Fibroblast of lung (primary cell): ENCODE measurements around the gene EYS. TPM values are rescaled to one million over a fixed set of nuclear protein-coding genes. Genes with fewer than 3 reads are reported as not detected.

Experiments used
- DNase-seq, 2 donors: peaks; one replicate each; pipeline versions ENCODE4 v3.0.0 to v3.0.0-alpha.2; 2010; ENCODE audit warnings: low read depth in 2 of 2
- H2AFZ ChIP-seq: 2 replicates; pipeline ENCODE4 v1.5.1; 2012; ENCODE audit warnings: low read length, control low read depth, inconsistent platforms
- H3K27ac ChIP-seq: 2 replicates; pipeline ENCODE4 v1.5.1; 2011; ENCODE audit warnings: low read length, control low read depth; ENCODE audit not compliant: insufficient read depth
- H3K27me3 ChIP-seq: 2 replicates; pipeline ENCODE4 v1.5.1; 2011; ENCODE audit warnings: mild to moderate bottlenecking, low read length; ENCODE audit not compliant: control insufficient read depth, insufficient read depth
- H3K36me3 ChIP-seq: 2 replicates; pipeline ENCODE4 v1.5.1; 2011; ENCODE audit warnings: low read length; ENCODE audit not compliant: control insufficient read depth, insufficient read depth
- H3K4me1 ChIP-seq: 2 replicates; pipeline ENCODE4 v1.5.1; 2011; ENCODE audit warnings: low read length; ENCODE audit not compliant: control insufficient read depth, insufficient read depth; ENCODE audit errors: extremely low read depth
- H3K4me2 ChIP-seq: 2 replicates; pipeline ENCODE4 v1.5.1; 2011; ENCODE audit warnings: low read length, control low read depth; ENCODE audit not compliant: insufficient read depth; ENCODE audit errors: extremely low read depth
- H3K4me3 ChIP-seq, 4 experiments: fragments of 200-600 bp in 1 of 4; sonication (generic) in 1 of 4; replicated peaks in 1 of 4; 2 replicates each; pipeline ENCODE4 v1.5.1; 2011 to 2016; ENCODE audit warnings: low read length in 4 of 4, low read depth in 3 of 4, mild to moderate bottlenecking in 3 of 4, control low read depth in 2 of 4, inconsistent platforms in 1 of 4, mixed read lengths in 1 of 4; ENCODE audit not compliant: insufficient read depth in 1 of 4; ENCODE audit errors: control extremely low read depth in 1 of 4
- H3K79me2 ChIP-seq: 2 replicates; pipeline ENCODE4 v1.5.1; 2012; ENCODE audit warnings: mild to moderate bottlenecking, low read length, inconsistent platforms; ENCODE audit not compliant: control insufficient read depth, insufficient read depth
- H3K9ac ChIP-seq: 2 replicates; pipeline ENCODE4 v1.5.1; 2011; ENCODE audit warnings: mild to moderate bottlenecking, low read length, control low read depth; ENCODE audit not compliant: insufficient read depth
- H3K9me3 ChIP-seq: 2 replicates; pipeline ENCODE4 v1.5.1; 2012; ENCODE audit warnings: low read depth, low read length; ENCODE audit not compliant: control insufficient read depth, insufficient read depth
- H4K20me1 ChIP-seq: 2 replicates; pipeline ENCODE4 v1.5.1; 2011; ENCODE audit warnings: low read length; ENCODE audit not compliant: control insufficient read depth, insufficient read depth; ENCODE audit errors: extremely low read depth
- EZH2 ChIP-seq: IDR thresholded peaks from 2 replicates; pipeline ENCODE4 v1.5.1; 2012; ENCODE audit warnings: low read length, control low read depth, mild to moderate bottlenecking; ENCODE audit errors: missing control alignments
- polyA plus RNA-seq, 2 donors: library from polyadenylated mRNA; depleted of rRNA in 1 of 2; stranded (reverse) in 1 of 2; unstranded in 1 of 2; fragments of >200 nt; gene quantifications; 2 replicates each; pipeline ENCODE4 v1.2.1, GENCODE V29; 2011 to 2012; ENCODE audit warnings: missing spikeins in 1 of 2
- total RNA-seq: library from RNA; depleted of rRNA; stranded (reverse); fragments of >200 nt; gene quantifications from 2 replicates; pipeline ENCODE4 v1.2.1, GENCODE V29; 2014
- TF ChIP-seq, protein P1 (sequence below), 2 donors: IDR thresholded peaks in 1 of 2; conservative IDR thresholded peaks in 1 of 2; 1 replicate in 1 of 2; 2 replicates in 1 of 2; pipeline ENCODE4 v1.5.1; 2011 to 2012; ENCODE audit warnings: low read length in 2 of 2, control low read depth in 1 of 2, inconsistent platforms in 1 of 2, low read depth in 1 of 2, mild to moderate bottlenecking in 1 of 2

The EYS gene
- total and polyA plus RNA-seq, 2 donors (not counting 1 experiment from before 2014, with no cell fraction given) = under 0.01 TPM; not detected in 1

DNA sequence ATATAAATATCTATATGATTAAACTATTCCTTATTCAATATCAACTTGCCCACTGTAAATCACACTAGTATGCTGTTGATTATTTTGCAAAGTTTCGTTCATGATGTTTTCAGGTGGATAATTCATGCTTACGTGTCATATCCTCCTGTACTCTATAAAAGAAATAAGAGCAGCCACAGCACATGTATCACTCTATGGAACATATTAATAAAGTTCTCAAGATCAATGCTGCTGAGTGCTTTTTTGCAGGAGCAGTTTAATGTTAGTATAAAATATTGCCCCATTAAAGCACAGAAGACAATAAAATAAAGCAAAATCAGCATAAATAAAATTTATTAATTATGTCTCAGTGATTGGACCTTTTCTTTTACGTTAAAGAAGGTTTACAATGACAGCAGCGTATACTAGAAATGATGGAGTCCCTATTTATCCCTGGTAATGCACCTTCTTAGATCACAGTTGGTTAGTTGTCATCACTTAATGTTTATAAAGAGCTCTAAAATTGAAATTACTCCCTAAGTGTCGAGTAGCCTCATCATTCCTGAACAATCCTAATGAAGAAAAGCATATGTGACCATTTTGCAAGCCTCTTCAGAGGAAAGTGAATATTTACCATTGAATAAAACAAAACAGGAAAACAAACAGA lies 517.7 kb downstream of the EYS start:
- Histone ChIP-seq H3K36me3 (no peaks in the 10 kb centered on the region), H3K4me2 (no peak overlapping the region), H2AFZ (no peak overlapping the region), H3K79me2 (no peaks in the 10 kb centered on the region), H3K27ac (no peak overlapping the region), H4K20me1 (no peaks in the 10 kb centered on the region), H3K9ac (no peak overlapping the region), H3K27me3 (no peaks in the 10 kb centered on the region), H3K4me3 (no peak overlapping the region), H3K9me3 (no peaks in the 10 kb centered on the region), H3K4me1 (no peaks in the 10 kb centered on the region)
- no peak for TF ChIP-seq EZH2
- TF ChIP-seq, protein P1, sequence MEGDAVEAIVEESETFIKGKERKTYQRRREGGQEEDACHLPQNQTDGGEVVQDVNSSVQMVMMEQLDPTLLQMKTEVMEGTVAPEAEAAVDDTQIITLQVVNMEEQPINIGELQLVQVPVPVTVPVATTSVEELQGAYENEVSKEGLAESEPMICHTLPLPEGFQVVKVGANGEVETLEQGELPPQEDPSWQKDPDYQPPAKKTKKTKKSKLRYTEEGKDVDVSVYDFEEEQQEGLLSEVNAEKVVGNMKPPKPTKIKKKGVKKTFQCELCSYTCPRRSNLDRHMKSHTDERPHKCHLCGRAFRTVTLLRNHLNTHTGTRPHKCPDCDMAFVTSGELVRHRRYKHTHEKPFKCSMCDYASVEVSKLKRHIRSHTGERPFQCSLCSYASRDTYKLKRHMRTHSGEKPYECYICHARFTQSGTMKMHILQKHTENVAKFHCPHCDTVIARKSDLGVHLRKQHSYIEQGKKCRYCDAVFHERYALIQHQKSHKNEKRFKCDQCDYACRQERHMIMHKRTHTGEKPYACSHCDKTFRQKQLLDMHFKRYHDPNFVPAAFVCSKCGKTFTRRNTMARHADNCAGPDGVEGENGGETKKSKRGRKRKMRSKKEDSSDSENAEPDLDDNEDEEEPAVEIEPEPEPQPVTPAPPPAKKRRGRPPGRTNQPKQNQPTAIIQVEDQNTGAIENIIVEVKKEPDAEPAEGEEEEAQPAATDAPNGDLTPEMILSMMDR (conservative IDR thresholded peaks at IDR 0.05 in 1 of 2, IDR thresholded peaks at IDR 0.05 in 1 of 2; ENCODE audit: low read depth in 1 of 2, low read length in 2 of 2) = no peak
- no peak for DNase-seq

DNA sequence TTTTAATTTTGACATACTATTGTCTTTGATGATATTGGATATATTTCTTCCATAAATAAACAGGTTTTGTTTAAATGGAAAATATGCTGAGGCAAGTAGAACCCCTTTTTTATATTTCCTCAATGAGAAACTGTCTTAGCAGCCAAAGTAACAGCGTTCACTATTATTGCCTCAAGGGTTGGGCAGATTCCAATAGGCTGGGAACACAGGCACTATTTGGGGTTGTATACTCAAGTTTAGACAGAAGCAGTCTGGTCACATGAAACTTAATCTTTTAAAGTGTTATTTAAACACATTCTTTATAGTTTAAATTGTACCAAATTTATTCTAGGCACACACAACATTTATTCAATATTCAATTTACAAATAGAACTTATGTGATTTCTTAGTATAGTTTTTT lies 520.2 kb downstream of the EYS start:
- H3K79me2 ChIP-seq = no peaks in the 10 kb centered on the region
- TF ChIP-seq, protein P1 (conservative IDR thresholded peaks at IDR 0.05 in 1 of 2, IDR thresholded peaks at IDR 0.05 in 1 of 2; ENCODE audit: low read depth in 1 of 2, low read length in 2 of 2) = no peak
- TF ChIP-seq EZH2 = no peak
- no peak for DNase-seq
- no peaks in the 10 kb centered on the region for H3K36me3 ChIP-seq
- H4K20me1 ChIP-seq = no peaks in the 10 kb centered on the region
- no peak overlapping the region for H3K4me2 ChIP-seq
- no peak overlapping the region for H3K9ac ChIP-seq
- H3K4me1 ChIP-seq = no peaks in the 10 kb centered on the region
- H3K27me3 ChIP-seq = no peaks in the 10 kb centered on the region
- H3K27ac ChIP-seq = no peak overlapping the region
- no peak overlapping the region for H3K4me3 ChIP-seq
- no peaks in the 10 kb centered on the region for H3K9me3 ChIP-seq
- H2AFZ ChIP-seq = no peak overlapping the region

DNA sequence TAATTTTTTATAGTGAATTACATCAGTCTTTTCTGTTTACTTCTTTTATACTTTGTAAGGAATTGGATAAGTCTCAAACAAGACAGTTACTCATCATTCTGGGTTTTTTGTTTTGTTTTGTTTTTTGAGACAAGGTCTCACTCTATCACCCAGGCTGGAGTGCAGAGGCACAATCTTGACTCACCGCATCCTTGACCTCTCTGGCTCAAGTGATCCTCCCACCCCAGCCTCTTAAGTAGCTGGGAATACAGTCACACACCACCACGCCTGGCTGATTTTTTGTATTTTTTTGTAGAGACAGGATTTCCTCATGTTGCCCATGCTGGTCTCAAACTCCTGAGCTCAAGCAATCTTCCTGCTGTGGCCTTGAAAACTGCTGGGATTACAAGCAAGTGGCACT lies 524.3 kb downstream of the EYS start:
- Histone ChIP-seq H3K4me2 (no peak overlapping the region), H3K9ac (no peak overlapping the region), H3K79me2 (no peaks in the 10 kb centered on the region), H4K20me1 (no peaks in the 10 kb centered on the region), H3K4me1 (no peaks in the 10 kb centered on the region), H3K27ac (no peak overlapping the region), H3K27me3 (no peaks in the 10 kb centered on the region), H3K9me3 (no peaks in the 10 kb centered on the region), H3K4me3 (no peak overlapping the region), H3K36me3 (no peaks in the 10 kb centered on the region), H2AFZ (no peak overlapping the region)
- DNase-seq = peak; percentile 55 to 78
- TF ChIP-seq, protein P1 (conservative IDR thresholded peaks at IDR 0.05 in 1 of 2, IDR thresholded peaks at IDR 0.05 in 1 of 2; ENCODE audit: low read depth in 1 of 2, low read length in 2 of 2) = no peak
- no peak for TF ChIP-seq EZH2
